MM.1S (cell line): ENCODE data around the gene EGF.
"Not testable (repeated sequence)": the region's sequence is repeated elsewhere in the genome, so short reads cannot be mapped to it uniquely, and the experiment has no call there.

Source experiments
- DNase-seq: peaks from one replicate; pipeline ENCODE4 v3.0.0-alpha.2; 2015
- H2AFZ ChIP-seq: fragments of 300-600 bp; sonication (generic); 2 replicates; pipeline ENCODE4 v1.6.0; 2016; ENCODE audit warnings: antibody characterized with exemption, low read length
- H3F3A ChIP-seq: fragments of 300-600 bp; sonication (generic); 2 replicates; pipeline ENCODE4 v1.6.1; 2016; ENCODE audit warnings: mild to moderate bottlenecking, antibody characterized with exemption, low read length, moderate library complexity, mixed read lengths; ENCODE audit not compliant: insufficient read depth
- H3K27ac ChIP-seq: fragments of 300-600 bp; sonication (generic); 2 replicates; pipeline ENCODE4 v1.5.1; 2016; ENCODE audit warnings: mild to moderate bottlenecking, low read length
- H3K27me3 ChIP-seq: fragments of 300-600 bp; sonication (generic); replicated peaks from 2 replicates; pipeline ENCODE4 v1.6.0; 2016; ENCODE audit warnings: low read length; ENCODE audit not compliant: insufficient read depth
- H3K36me3 ChIP-seq: fragments of 300-600 bp; sonication (generic); replicated peaks from 2 replicates; pipeline ENCODE4 v1.6.1; 2016; ENCODE audit warnings: mild to moderate bottlenecking, low read length, mixed read lengths; ENCODE audit not compliant: insufficient read depth
- H3K4me1 ChIP-seq: fragments of 300-600 bp; sonication (generic); 2 replicates; pipeline ENCODE4 v1.6.1; 2016; ENCODE audit warnings: low read length, mixed read lengths
- H3K4me2 ChIP-seq: fragments of 300-600 bp; sonication (generic); 2 replicates; pipeline ENCODE4 v1.6.0; 2016; ENCODE audit warnings: low read depth, low read length
- H3K4me3 ChIP-seq: fragments of 300-600 bp; sonication (generic); 2 replicates; pipeline ENCODE4 v1.5.1; 2016; ENCODE audit warnings: low read length, mixed read lengths
- H3K79me2 ChIP-seq: fragments of 300-600 bp; sonication (generic); 2 replicates; pipeline ENCODE4 v1.6.1; 2016; ENCODE audit warnings: mixed run types, low read length, mixed read lengths
- H3K9ac ChIP-seq: fragments of 300-600 bp; sonication (generic); 2 replicates; pipeline ENCODE4 v1.6.1; 2016; ENCODE audit warnings: low read length, mixed read lengths
- H3K9me2 ChIP-seq: fragments of 300-600 bp; sonication (generic); replicated peaks from 2 replicates; pipeline ENCODE4 v1.6.1; 2016; ENCODE audit warnings: mild to moderate bottlenecking, low read length, mixed read lengths; ENCODE audit not compliant: insufficient read depth
- H3K9me3 ChIP-seq: fragments of 300-600 bp; sonication (generic); replicated peaks from 2 replicates; pipeline ENCODE4 v1.6.1; 2016; ENCODE audit warnings: mild to moderate bottlenecking, low read length, mixed read lengths; ENCODE audit not compliant: insufficient read depth
- H4K20me1 ChIP-seq: fragments of 300-600 bp; sonication (generic); 2 replicates; pipeline ENCODE4 v1.6.1; 2016; ENCODE audit warnings: mild to moderate bottlenecking, low read length, moderate library complexity, mixed read lengths; ENCODE audit not compliant: insufficient read depth
- EZH2 ChIP-seq: fragments of 300-600 bp; sonication (generic); optimal IDR thresholded peaks from 2 replicates; pipeline ENCODE3; 2017; ENCODE audit warnings: low read depth, mild to moderate bottlenecking, antibody characterized with exemption, low read length, mixed read lengths
- EZH2phosphoT487 ChIP-seq: fragments of 300-600 bp; sonication (generic); IDR thresholded peaks from 2 replicates; pipeline ENCODE4 v1.6.1; 2018; ENCODE audit warnings: antibody characterized with exemption, low read length
- TF ChIP-seq, protein P1 (sequence below): fragments of 300-600 bp; sonication (generic); IDR thresholded peaks from 2 replicates; pipeline ENCODE4 v1.5.1; 2016; ENCODE audit warnings: antibody characterized with exemption, low read length, mixed read lengths

The EGF gene

DNA sequence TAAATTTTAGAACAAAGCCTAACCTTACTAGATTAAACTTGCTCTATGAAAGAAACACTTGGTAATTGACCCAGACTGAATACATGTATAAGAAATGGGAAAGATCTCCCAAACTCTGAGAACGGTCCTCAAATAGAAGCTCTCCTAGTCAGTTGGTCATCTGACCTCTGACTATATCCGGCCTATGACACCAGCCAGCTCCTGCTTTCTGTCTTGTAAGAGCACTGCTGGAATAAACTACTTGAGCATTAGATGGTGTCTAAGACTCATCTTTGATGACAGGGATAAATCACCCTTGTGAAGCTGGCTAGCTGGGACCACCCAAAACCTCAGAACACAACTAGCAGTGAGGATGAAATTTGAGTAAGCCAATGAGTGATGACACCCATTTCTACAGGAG lies 40.6 kb upstream of the EGF start:
- no peak overlapping the region for H2AFZ ChIP-seq
- H3K9ac ChIP-seq, result no peak overlapping the region
- no peaks in the 10 kb centered on the region for H4K20me1 ChIP-seq
- TF ChIP-seq, protein P1, sequence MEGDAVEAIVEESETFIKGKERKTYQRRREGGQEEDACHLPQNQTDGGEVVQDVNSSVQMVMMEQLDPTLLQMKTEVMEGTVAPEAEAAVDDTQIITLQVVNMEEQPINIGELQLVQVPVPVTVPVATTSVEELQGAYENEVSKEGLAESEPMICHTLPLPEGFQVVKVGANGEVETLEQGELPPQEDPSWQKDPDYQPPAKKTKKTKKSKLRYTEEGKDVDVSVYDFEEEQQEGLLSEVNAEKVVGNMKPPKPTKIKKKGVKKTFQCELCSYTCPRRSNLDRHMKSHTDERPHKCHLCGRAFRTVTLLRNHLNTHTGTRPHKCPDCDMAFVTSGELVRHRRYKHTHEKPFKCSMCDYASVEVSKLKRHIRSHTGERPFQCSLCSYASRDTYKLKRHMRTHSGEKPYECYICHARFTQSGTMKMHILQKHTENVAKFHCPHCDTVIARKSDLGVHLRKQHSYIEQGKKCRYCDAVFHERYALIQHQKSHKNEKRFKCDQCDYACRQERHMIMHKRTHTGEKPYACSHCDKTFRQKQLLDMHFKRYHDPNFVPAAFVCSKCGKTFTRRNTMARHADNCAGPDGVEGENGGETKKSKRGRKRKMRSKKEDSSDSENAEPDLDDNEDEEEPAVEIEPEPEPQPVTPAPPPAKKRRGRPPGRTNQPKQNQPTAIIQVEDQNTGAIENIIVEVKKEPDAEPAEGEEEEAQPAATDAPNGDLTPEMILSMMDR, result no peak
- no peak for TF ChIP-seq EZH2
- no peak for TF ChIP-seq EZH2phosphoT487
- no peaks in the 10 kb centered on the region for H3K79me2 ChIP-seq
- no peaks in the 10 kb centered on the region for H3K27me3 ChIP-seq
- DNase-seq, result no peak
- no peaks in the 10 kb centered on the region for H3K9me3 ChIP-seq
- H3K4me3 ChIP-seq, result no peak overlapping the region
- no peaks in the 10 kb centered on the region for H3K36me3 ChIP-seq
- H3K4me1 ChIP-seq, result no peaks in the 10 kb centered on the region
- no peak overlapping the region for H3K27ac ChIP-seq
- no peaks in the 10 kb centered on the region for H3F3A ChIP-seq
- H3K4me2 ChIP-seq, result no peak overlapping the region
- H3K9me2 ChIP-seq, result no peaks in the 10 kb centered on the region

DNA sequence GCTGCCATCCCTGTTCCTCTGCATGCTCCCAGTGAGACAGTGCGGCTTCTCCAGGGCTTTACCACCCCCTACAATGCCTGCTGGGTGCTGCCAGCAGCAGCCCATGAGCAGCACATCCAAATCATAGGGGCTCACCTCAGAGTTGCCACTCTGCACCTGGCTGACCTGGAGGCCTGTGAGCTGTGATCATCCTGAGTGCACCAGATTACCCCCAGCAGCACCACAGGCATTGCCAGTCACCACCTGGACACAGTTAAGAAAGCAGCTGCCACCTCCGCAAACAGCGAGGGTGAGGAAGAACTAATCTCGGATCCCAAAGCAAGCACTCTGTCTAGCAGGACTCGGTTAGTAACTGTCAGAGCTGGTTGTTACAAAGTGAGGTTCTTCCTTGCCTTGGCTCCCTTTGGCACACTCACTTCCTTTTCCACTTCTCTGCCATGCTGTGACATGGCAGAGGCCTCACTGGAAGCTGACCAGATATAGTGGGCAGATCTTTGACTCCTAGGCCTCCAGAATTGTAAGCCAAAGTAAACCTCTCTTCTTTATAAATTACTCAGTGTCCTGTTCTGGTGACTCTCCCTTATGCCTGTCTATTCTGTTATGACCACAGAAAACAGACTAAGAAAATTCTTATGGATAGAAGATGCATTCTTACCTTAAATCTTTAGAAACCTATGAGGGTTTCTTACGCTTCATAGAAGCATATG lies 39.6 kb upstream of the EGF start:
- Histone ChIP-seq H3K9me3 (no peaks in the 10 kb centered on the region), H3K27me3 (no peaks in the 10 kb centered on the region), H3K9ac (no peak overlapping the region), H3K27ac (no peak overlapping the region), H3K79me2 (no peaks in the 10 kb centered on the region), H3K9me2 (no peaks in the 10 kb centered on the region), H3K4me1 (0 out of 2 replicates have a peak, but pooled peaks cover 4% of the 10 kb centered on the region), H4K20me1 (no peaks in the 10 kb centered on the region), H3K36me3 (no peaks in the 10 kb centered on the region), H3F3A (no peaks in the 10 kb centered on the region), H3K4me2 (no peak overlapping the region), H3K4me3 (no peak overlapping the region), H2AFZ (no peak overlapping the region)
- TF ChIP-seq EZH2phosphoT487, result no peak
- DNase-seq, result no peak

DNA sequence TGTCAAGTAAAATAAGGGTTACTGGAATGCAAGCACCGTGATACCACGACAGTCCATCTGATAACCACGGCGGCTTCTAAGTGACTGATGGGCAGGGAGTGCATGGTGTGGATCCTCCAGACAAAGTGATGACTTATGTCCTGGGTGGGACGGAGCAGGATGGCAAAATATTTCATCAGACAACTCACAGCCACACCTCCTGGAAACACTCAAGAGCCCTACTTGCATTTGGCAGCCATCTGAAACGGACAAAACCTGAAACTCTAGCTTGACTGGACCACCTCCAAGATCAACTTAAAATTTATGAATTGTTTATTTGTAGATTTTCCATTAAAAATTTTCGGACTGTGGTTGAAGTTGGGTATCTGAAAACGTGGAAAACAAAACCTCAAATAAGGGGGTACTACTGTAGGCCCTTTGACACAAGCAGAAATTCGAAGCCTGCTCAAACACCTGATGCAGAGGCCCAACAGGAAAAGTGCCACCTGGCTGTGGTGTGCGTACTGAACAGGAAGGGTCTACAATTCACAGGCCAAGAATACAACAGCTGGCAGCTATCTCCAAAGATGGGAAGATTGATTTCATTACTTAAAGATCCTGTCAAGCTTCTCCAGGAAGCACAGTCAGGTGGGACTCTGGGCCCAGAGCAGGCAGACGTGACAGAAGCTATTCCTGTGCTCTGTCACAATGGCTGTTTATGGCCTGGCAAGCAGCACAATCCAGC lies 38.7 kb upstream of the EGF start:
- H3K27ac ChIP-seq, result no peak overlapping the region
- H3K9ac ChIP-seq, result no peak overlapping the region
- no peak overlapping the region for H3K4me3 ChIP-seq
- no peaks in the 10 kb centered on the region for H3F3A ChIP-seq
- H3K36me3 ChIP-seq, result no peaks in the 10 kb centered on the region
- no peaks in the 10 kb centered on the region for H3K27me3 ChIP-seq
- no peak for DNase-seq
- H3K4me1 ChIP-seq, result 0 out of 2 replicates have a peak, but pooled peaks cover 4% of the 10 kb centered on the region
- no peaks in the 10 kb centered on the region for H3K9me3 ChIP-seq
- TF ChIP-seq, protein P1, result no peak
- no peak for TF ChIP-seq EZH2phosphoT487
- TF ChIP-seq EZH2, result no peak
- H2AFZ ChIP-seq, result no peak overlapping the region
- no peaks in the 10 kb centered on the region for H3K79me2 ChIP-seq
- no peaks in the 10 kb centered on the region for H4K20me1 ChIP-seq
- no peaks in the 10 kb centered on the region for H3K9me2 ChIP-seq
- no peak overlapping the region for H3K4me2 ChIP-seq

DNA sequence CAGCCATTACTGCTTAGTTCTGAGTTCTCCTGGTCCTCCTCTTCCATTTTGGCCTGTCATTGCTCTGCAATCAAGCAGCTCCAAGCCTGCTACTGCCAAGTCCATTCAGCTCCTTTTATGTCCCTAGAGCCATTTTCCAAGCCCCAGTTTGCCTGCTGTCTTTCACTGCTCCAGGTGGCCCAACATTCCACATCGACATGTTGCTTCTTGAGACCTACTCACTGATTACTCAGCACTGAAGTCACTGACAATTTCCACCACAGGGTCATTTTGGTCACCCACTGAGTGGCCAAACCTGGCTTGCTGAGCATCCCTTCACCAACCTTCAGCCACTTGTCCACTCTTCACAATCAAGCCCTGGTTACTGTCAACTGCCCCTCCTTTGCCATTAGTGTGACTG lies 37.6 kb upstream of the EGF start:
- no peak for DNase-seq
- Histone ChIP-seq H3K27me3 (no peaks in the 10 kb centered on the region), H3F3A (no peaks in the 10 kb centered on the region), H3K36me3 (no peaks in the 10 kb centered on the region), H3K9me2 (no peaks in the 10 kb centered on the region), H3K27ac (no peak overlapping the region), H3K9ac (no peak overlapping the region), H4K20me1 (no peaks in the 10 kb centered on the region), H3K4me2 (no peak overlapping the region), H3K4me3 (no peak overlapping the region), H3K79me2 (no peaks in the 10 kb centered on the region), H3K9me3 (no peaks in the 10 kb centered on the region), H2AFZ (no peak overlapping the region), H3K4me1 (0 out of 2 replicates have a peak, but pooled peaks cover 4% of the 10 kb centered on the region)
- TF ChIP-seq EZH2phosphoT487 (no peak), EZH2 (no peak)
- TF ChIP-seq, protein P1, result no peak

DNA sequence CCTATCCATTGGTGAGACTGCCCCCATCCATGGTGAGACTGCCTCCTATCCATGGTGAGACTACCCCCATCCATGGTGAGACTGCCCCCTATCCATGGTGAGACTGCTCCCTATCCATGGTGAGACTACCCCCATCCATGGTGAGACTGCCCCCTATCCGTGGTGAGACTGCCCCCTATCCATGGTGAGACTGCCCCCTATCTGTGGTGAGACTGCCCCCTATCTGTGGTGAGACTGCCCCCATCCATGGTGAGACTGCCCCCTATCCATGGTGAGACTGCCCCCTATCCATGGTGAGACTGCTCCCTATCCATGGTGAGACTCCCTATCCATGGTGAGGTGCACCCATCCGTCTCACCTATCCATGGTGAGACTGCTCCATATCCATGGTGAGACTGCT lies 37.1 kb upstream of the EGF start:
- DNase-seq, H4K20me1 ChIP-seq, H3K36me3 ChIP-seq, H3K4me3 ChIP-seq, H3F3A ChIP-seq, H3K4me1 ChIP-seq, H3K79me2 ChIP-seq, H3K9ac ChIP-seq, H2AFZ ChIP-seq, H3K9me2 ChIP-seq, H3K27ac ChIP-seq, H3K27me3 ChIP-seq, H3K4me2 ChIP-seq, H3K9me3 ChIP-seq: not testable (repeated sequence)
